B cell (primary cell): Measurements from ENCODE around the gene PLCXD1. TPM values are rescaled to one million over a fixed set of nuclear protein-coding genes. Genes with fewer than 3 reads are reported as not detected.

Source experiments
- ATAC-seq: fragments of 200-7000 bp; cut with Tn5 transposase; one replicate; pipeline ENCODE4 v1.10.0; 2021; ENCODE audit warnings: low read depth, mild to moderate bottlenecking, moderate number of reproducible peaks, moderate library complexity
- CTCF ChIA-PET: fragments of 350-600 bp; sonication (Branson Sonifier 250); formaldehyde crosslinking; loops from one replicate; lab custom pipeline; 2021; ENCODE audit warnings: antibody characterized with exemption, inconsistent platforms; lab: Charles Lee
- POLR2A ChIA-PET: fragments of 350-600 bp; sonication (Branson Sonifier 250); formaldehyde crosslinking; loops from one replicate; lab custom pipeline; 2021; ENCODE audit warnings: antibody characterized with exemption; lab: Charles Lee
- DNase-seq: peaks from one replicate; pipeline ENCODE4 v3.0.0; 2013
- H2AFZ ChIP-seq: 2 replicates; pipeline ENCODE4 v1.6.1; 2012; ENCODE audit warnings: mild to moderate bottlenecking, low read depth, low read length; ENCODE audit not compliant: insufficient read depth, poor library complexity, severe bottlenecking
- H3K27ac ChIP-seq, 2 donors: 1 replicate in 1 of 2; 2 replicates in 1 of 2; pipeline ENCODE4 v1.5.1; 2012 to 2013; ENCODE audit warnings: low read length in 2 of 2, mild to moderate bottlenecking in 2 of 2, moderate library complexity in 1 of 2
- H3K27me3 ChIP-seq, 4 experiments: fragments of 200-600 bp in 1 of 4; sonication (generic) in 1 of 4; replicated peaks in 1 of 4; 1 replicate in 2 of 4; 2 replicates in 2 of 4; pipeline versions ENCODE4 v1.6.1 to v1.7.0; 2013 to 2016; ENCODE audit warnings: low read length in 3 of 4, mild to moderate bottlenecking in 2 of 4, mixed read lengths in 1 of 4, moderate library complexity in 1 of 4; ENCODE audit not compliant: insufficient read depth in 4 of 4, control insufficient read depth in 3 of 4; ENCODE audit errors: control extremely low read depth in 1 of 4
- H3K36me3 ChIP-seq, 2 experiments: replicated peaks in 1 of 2; 1 replicate in 1 of 2; 2 replicates in 1 of 2; pipeline versions ENCODE4 v1.6.1 to v1.7.1; 2013; ENCODE audit warnings: low read length in 1 of 2; ENCODE audit not compliant: insufficient read depth in 2 of 2, control insufficient read depth in 1 of 2; ENCODE audit errors: control extremely low read depth in 1 of 2, extremely low read depth in 1 of 2
- H3K4me1 ChIP-seq, 2 donors: fragments of 200-600 bp in 1 of 2; sonication (generic) in 1 of 2; 1 replicate in 1 of 2; 2 replicates in 1 of 2; pipeline versions ENCODE4 v1.5.1 to v1.6.1; 2013 to 2017; ENCODE audit warnings: low read length in 2 of 2; ENCODE audit not compliant: control insufficient read depth in 2 of 2, insufficient read depth in 2 of 2
- H3K4me2 ChIP-seq: replicated peaks from 2 replicates; pipeline ENCODE3; 2012; ENCODE audit warnings: mild to moderate bottlenecking, low read depth, low read length; ENCODE audit not compliant: poor library complexity, severe bottlenecking
- H3K4me3 ChIP-seq, 5 experiments: fragments of 200-600 bp in 1 of 5; sonication (generic) in 1 of 5; 1 replicate in 3 of 5; 2 replicates in 2 of 5; pipeline versions ENCODE4 v1.5.1 to v1.7.0; 2011 to 2016; ENCODE audit warnings: low read length in 4 of 5, mild to moderate bottlenecking in 4 of 5, low read depth in 2 of 5, control low read depth in 1 of 5, moderate library complexity in 1 of 5; ENCODE audit not compliant: insufficient read depth in 1 of 5; ENCODE audit errors: control extremely low read depth in 1 of 5, extremely low read depth in 1 of 5
- H3K79me2 ChIP-seq: fragments of 200-600 bp; sonication (generic); one replicate; pipeline ENCODE4 v1.6.0; 2016; ENCODE audit warnings: low read length; ENCODE audit not compliant: control insufficient read depth, insufficient read depth
- H3K9ac ChIP-seq: fragments of 200-600 bp; sonication (generic); 2 replicates; pipeline ENCODE4 v1.6.1; 2017; ENCODE audit warnings: mild to moderate bottlenecking, low read length, moderate library complexity
- H3K9me3 ChIP-seq, 3 donors: one replicate each; pipeline versions ENCODE4 v1.6.1 to v1.7.1; 2013; ENCODE audit warnings: low read length in 2 of 3; ENCODE audit not compliant: control insufficient read depth in 2 of 3, insufficient read depth in 1 of 3; ENCODE audit errors: control extremely low read depth in 1 of 3
- H4K20me1 ChIP-seq: 2 replicates; pipeline ENCODE4 v1.6.0; 2012; ENCODE audit warnings: mild to moderate bottlenecking, low read length; ENCODE audit not compliant: insufficient read depth, control insufficient read depth, poor library complexity, severe bottlenecking
- H3K27ac Mint-ChIP-seq: one replicate; pipeline ENCODE4 v1.8.0; 2021; ENCODE audit warnings: mixed read lengths
- H3K27me3 Mint-ChIP-seq: one replicate; pipeline ENCODE4 v1.8.0; 2021; ENCODE audit warnings: mixed read lengths
- H3K4me1 Mint-ChIP-seq: one replicate; pipeline ENCODE4 v1.8.0; 2021; ENCODE audit warnings: mixed read lengths
- H3K4me3 Mint-ChIP-seq: one replicate; pipeline ENCODE4 v1.8.0; 2021; ENCODE audit warnings: mixed read lengths
- H3K9me3 Mint-ChIP-seq: one replicate; pipeline ENCODE4 v1.8.0; 2022; ENCODE audit warnings: mixed read lengths; ENCODE audit not compliant: insufficient read depth
- CTCF ChIP-seq: fragments of 200-600 bp; IDR thresholded peaks from one replicate; pipeline ENCODE4 v1.8.0; 2022; ENCODE audit warnings: antibody characterized with exemption, mild to moderate bottlenecking
- EZH2 ChIP-seq: IDR thresholded peaks from 2 replicates; pipeline ENCODE4 v1.6.1; 2012; ENCODE audit warnings: borderline replicate concordance, low read depth, mild to moderate bottlenecking, moderate library complexity, low read length; ENCODE audit not compliant: insufficient read depth, poor library complexity, severe bottlenecking
- WGBS: methylation state at CpG from one replicate; pipeline ENCODE4 v1.1.5; 2013; ENCODE audit warnings: missing lambda C conversion rate; ENCODE audit not compliant: insufficient coverage; 5-methylcytosine and 5-hydroxymethylcytosine counted together
- intact Hi-C: fragments of 100-400 bp; cut with micrococcal nuclease; formaldehyde crosslinking; loops from one replicate; pipeline ENCODE4 v1.10.0; 2022
- polyA plus RNA-seq: library from polyadenylated mRNA; depleted of rRNA; stranded (reverse); fragments of >200 nt; gene quantifications from 2 replicates; pipeline ENCODE4 v1.2.3, GENCODE V29; 2012
- total RNA-seq, 2 donors: library from RNA; stranded (reverse); fragments of 120-200 nt in 1 of 2; gene quantifications; 1 replicate in 1 of 2; 2 replicates in 1 of 2; pipeline versions ENCODE4 v1.2.3 to v1.2.4, GENCODE V29; 2013 to 2022

Gene PLCXD1
- total and polyA plus RNA-seq, 2 donors (not counting 1 experiment from before 2014, with no cell fraction given): 30.4 to 38.5 TPM

DNA sequence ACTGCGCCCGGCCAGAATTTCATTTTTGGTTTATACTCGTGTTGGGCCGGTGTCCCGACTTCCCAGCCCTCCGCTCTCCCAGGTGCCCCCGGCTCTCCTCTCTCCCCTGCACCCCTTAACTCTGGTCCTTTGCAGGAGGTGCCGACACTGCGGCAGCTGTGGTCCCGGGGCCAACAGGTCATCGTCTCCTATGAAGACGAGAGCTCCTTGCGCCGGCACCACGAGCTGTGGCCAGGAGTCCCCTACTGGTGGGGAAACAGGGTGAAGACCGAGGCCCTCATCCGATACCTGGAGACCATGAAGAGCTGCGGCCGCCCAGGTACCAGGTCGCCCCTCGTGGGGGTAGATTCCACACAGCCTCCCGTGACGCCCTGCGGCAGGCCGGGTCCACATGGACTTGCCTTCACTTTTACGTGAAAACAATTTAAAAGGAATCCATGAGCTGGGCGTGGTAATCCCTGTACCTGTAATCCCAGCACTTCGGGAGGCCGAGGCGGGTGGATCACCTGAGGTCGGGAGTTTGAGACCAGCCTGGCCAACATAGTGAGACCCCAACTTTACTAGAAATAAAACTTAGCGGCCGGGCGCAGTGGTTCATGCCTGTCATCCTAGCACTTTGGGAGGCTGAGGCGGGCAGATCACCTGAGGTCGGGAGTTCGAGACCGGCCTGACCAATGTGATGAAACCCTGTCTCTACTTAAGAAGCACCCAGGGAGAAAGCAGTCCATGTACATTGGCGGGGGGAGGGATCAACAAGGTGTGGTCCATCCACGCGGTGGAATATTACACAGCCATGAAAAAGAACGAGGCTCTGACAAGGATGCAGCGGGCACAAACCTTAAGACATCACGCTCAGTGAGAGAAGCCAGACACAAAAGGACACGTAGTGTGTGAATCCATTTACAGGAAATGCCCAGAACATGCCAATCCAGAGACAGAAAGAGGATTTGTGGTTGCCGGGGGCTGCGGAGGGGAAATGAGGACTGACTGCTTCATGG, 12.0 kb downstream of the PLCXD1 start:
- H3K4me1 ChIP-seq: no peaks in the 10 kb centered on the region
- no peak overlapping the region for H3K27ac ChIP-seq
- 97% methylated on average over 45 of the region's 47 CpGs for WGBS
- H3K4me2 ChIP-seq: no peak overlapping the region
- H3K36me3 ChIP-seq: peaks cover 1 to 26% of the 10 kb centered on the region in 2 experiments
- no peak overlapping the region for H3K4me3 ChIP-seq
- Mint-ChIP-seq H3K9me3 (no peaks in the 10 kb centered on the region), H3K27me3 (no peaks in the 10 kb centered on the region), H3K4me1 (no peaks in the 10 kb centered on the region), H3K4me3 (no peak overlapping the region), H3K27ac (no peak overlapping the region)
- H2AFZ ChIP-seq: no peak overlapping the region
- no peak overlapping the region for H3K9ac ChIP-seq
- DNase-seq (no peak), ATAC-seq (no peak)
- POLR2A ChIA-PET: no interaction called here
- no peaks in the 10 kb centered on the region for H3K27me3 ChIP-seq
- no peaks in the 10 kb centered on the region for H4K20me1 ChIP-seq
- intact Hi-C loops: no loop called here
- TF ChIP-seq CTCF (no peak), EZH2 (no peak)
- no peaks in the 10 kb centered on the region for H3K79me2 ChIP-seq
- H3K9me3 ChIP-seq: peaks cover 0 to 17% (median 0%) of the 10 kb centered on the region in 3 donors
- CTCF ChIA-PET: no interaction called here

DNA sequence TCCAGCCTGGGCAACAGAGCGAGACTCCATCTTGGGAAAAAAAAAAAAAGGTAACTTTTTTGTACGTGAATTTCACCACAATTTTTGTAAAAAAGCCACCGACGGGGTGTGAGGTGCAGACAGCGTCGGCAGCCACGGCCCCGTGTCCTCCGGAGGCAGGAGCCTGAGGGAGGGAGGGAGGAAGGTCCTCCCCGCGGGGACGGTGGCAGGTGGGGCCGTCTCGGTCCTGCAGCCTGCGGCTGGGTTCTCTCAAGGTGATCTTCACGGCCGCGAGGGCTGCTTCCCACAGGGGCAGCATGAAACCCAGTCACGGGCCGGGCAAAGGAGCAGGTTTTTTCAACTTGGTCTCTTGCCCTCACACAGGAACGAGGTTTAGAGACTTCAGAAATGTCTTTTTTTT, 14.0 kb downstream of the PLCXD1 start:
- Mint-ChIP-seq H3K27ac (no peak overlapping the region), H3K4me1 (no peaks in the 10 kb centered on the region), H3K27me3 (no peaks in the 10 kb centered on the region), H3K4me3 (no peak overlapping the region), H3K9me3 (no peaks in the 10 kb centered on the region)
- ChIA-PET CTCF (no interaction called here), POLR2A (no interaction called here)
- H2AFZ ChIP-seq: no peak overlapping the region
- intact Hi-C loops: no loop called here
- H3K9me3 ChIP-seq: peaks cover 0 to 17% (median 0%) of the 10 kb centered on the region in 3 donors
- no peak overlapping the region for H3K27ac ChIP-seq
- H3K36me3 ChIP-seq: peaks cover 1 to 23% of the 10 kb centered on the region in 2 experiments
- H3K4me3 ChIP-seq: no peak overlapping the region
- ATAC-seq (no peak), DNase-seq (no peak)
- WGBS: 93% methylated on average over 20 of the region's 21 CpGs
- no peaks in the 10 kb centered on the region for H4K20me1 ChIP-seq
- no peaks in the 10 kb centered on the region for H3K79me2 ChIP-seq
- H3K9ac ChIP-seq: no peak overlapping the region
- no peaks in the 10 kb centered on the region for H3K27me3 ChIP-seq
- no peaks in the 10 kb centered on the region for H3K4me1 ChIP-seq
- no peak overlapping the region for H3K4me2 ChIP-seq
- no peak for TF ChIP-seq CTCF
- no peak for TF ChIP-seq EZH2
